Measurements from ENCODE around the gene ABCC3.

The ABCC3 gene

GRCh38 chr17:50627036-50627781, 7.5 kb upstream of the ABCC3 start:
- TF ChIP-seq CTCF (IDR thresholded peaks at IDR 0.05; ENCODE audit: low read depth, low read length) = no peak
- peak overlapping the region; percentile 91 for H3K27ac ChIP-seq
- H3K36me3 ChIP-seq = peaks cover 32% of the 10 kb centered on the region
- no peak for DNase-seq
- no peak overlapping the region; the same call in 1 of the 2 replicates for H3K4me3 ChIP-seq (ENCODE audit: low read depth, low read length)
- H3K27me3 ChIP-seq (ENCODE audit: insufficient read depth, low read depth, severe bottlenecking) = no peaks in the 10 kb centered on the region
- H3K9me3 ChIP-seq (ENCODE audit: severe bottlenecking) = no peaks in the 10 kb centered on the region

GRCh38 chr17:50627782-50628601, 6.7 kb upstream of the ABCC3 start:
- no peaks in the 10 kb centered on the region for H3K27me3 ChIP-seq (ENCODE audit: insufficient read depth, low read depth, severe bottlenecking)
- H3K4me3 ChIP-seq (ENCODE audit: low read depth, low read length) = peak overlapping the region; percentile 17
- H3K9me3 ChIP-seq (ENCODE audit: severe bottlenecking) = no peaks in the 10 kb centered on the region
- DNase-seq = peak; percentile 97
- H3K36me3 ChIP-seq = peaks cover 27% of the 10 kb centered on the region
- peak overlapping the region; percentile 91 for H3K27ac ChIP-seq
- 0 out of 2 replicates have a peak, but pooled peaks have one; percentile 9 for TF ChIP-seq CTCF (IDR thresholded peaks at IDR 0.05; ENCODE audit: low read depth, low read length)

GRCh38 chr17:50629902-50630301, 4.8 kb upstream of the ABCC3 start:
- TF ChIP-seq CTCF (IDR thresholded peaks at IDR 0.05; ENCODE audit: low read depth, low read length) = no peak
- DNase-seq = peak; percentile 14
- no peaks in the 10 kb centered on the region for H3K9me3 ChIP-seq (ENCODE audit: severe bottlenecking)

GRCh38 chr17:50630524-50631194, 4.0 kb upstream of the ABCC3 start:
- peak; percentile 98 for TF ChIP-seq CTCF (IDR thresholded peaks at IDR 0.05; ENCODE audit: low read depth, low read length)
- Histone ChIP-seq H3K27me3 (ENCODE audit: insufficient read depth, low read depth, severe bottlenecking) (no peaks in the 10 kb centered on the region), H3K27ac (peak overlapping the region; percentile 91), H3K4me3 (ENCODE audit: low read depth, low read length) (no peak overlapping the region), H3K36me3 (peaks cover 15% of the 10 kb centered on the region), H3K9me3 (ENCODE audit: severe bottlenecking) (no peaks in the 10 kb centered on the region)
- DNase-seq = peak; percentile 79

More at GRCh38 chr17:50629902-50630301, 4.8 kb upstream of the ABCC3 start:
- Histone ChIP-seq H3K27me3 (ENCODE audit: insufficient read depth, low read depth, severe bottlenecking) (no peaks in the 10 kb centered on the region), H3K36me3 (peaks cover 22% of the 10 kb centered on the region), H3K27ac (peak overlapping the region; percentile 91), H3K4me3 (ENCODE audit: low read depth, low read length) (no peak overlapping the region)

GRCh38 chr17:50631195-50631907, 3.3 kb upstream of the ABCC3 start:
- 0 out of 2 replicates have a peak overlapping the region, but pooled peaks have one; percentile 8 for H3K27ac ChIP-seq
- H3K9me3 ChIP-seq (ENCODE audit: severe bottlenecking) = no peaks in the 10 kb centered on the region
- H3K27me3 ChIP-seq (ENCODE audit: insufficient read depth, low read depth, severe bottlenecking) = no peaks in the 10 kb centered on the region
- peaks cover 8% of the 10 kb centered on the region for H3K36me3 ChIP-seq
- peak; percentile 20 for DNase-seq
- no peak overlapping the region for H3K4me3 ChIP-seq (ENCODE audit: low read depth, low read length)
- no peak for TF ChIP-seq CTCF (IDR thresholded peaks at IDR 0.05; ENCODE audit: low read depth, low read length)
